GM12878 (cell line): ENCODE results near the gene PRKCB. TPM values are rescaled to one million over a fixed set of nuclear protein-coding genes. Genes with fewer than 3 reads are reported as not detected.

ENCODE experiments used
- ATAC-seq: fragments of 200-7000 bp; cut with Tn5 transposase; 3 replicates; pipeline ENCODE4 v1.9.1; 2020; ENCODE audit warnings: mild to moderate bottlenecking, moderate library complexity
- BruUV-seq: library from RNA; stranded (reverse); fragments of 400-500 nt; replicated peaks from 2 replicates; lab custom pipeline; 2021; lab: Mats Ljungman, UMichigan
- CTCF ChIA-PET: fragments of 300-600 bp; sonication (Branson Sonifier 250); formaldehyde crosslinking; extraction: SDS; loops from one replicate; lab custom pipeline; 2021; ENCODE audit warnings: inconsistent platforms; lab: Yijun Ruan, JAX
- POLR2A ChIA-PET: fragments of 350-600 bp; formaldehyde crosslinking; extraction: SDS; loops from one replicate; lab custom pipeline; 2021; ENCODE audit warnings: inconsistent platforms; lab: Charles Lee
- RAD21 ChIA-PET: fragments of 300-600 bp; sonication (Branson Sonifier 250); formaldehyde crosslinking; loops from one replicate; lab custom pipeline; 2023; ENCODE audit warnings: antibody characterized with exemption; ENCODE audit not compliant: unreplicated experiment; lab: Charles Lee
- SMC1A ChIA-PET: fragments of 300-600 bp; sonication (Branson Sonifier 250); formaldehyde crosslinking; loops from one replicate; lab custom pipeline; 2023; ENCODE audit not compliant: unreplicated experiment, uncharacterized antibody; lab: Charles Lee
- DNase-seq: peaks from one replicate; pipeline ENCODE4 v3.0.0-alpha.2; 2011; ENCODE audit warnings: low read depth, low spot score
- FAIRE-seq: peaks from 3 replicates; lab custom pipeline; 2011; peaks lifted over from hg19 to GRCh38; lab: Jason Lieb, UNC
- H2AFZ ChIP-seq: 2 replicates; pipeline ENCODE4 v1.6.0; 2011; ENCODE audit warnings: low read depth, low read length, control low read depth; ENCODE audit not compliant: control insufficient read depth
- H3K27ac ChIP-seq: 2 replicates; pipeline ENCODE4 v1.5.1; 2011; ENCODE audit warnings: control low read depth; ENCODE audit not compliant: control insufficient read depth, insufficient read depth
- H3K27me3 ChIP-seq, 2 experiments: replicated peaks in 1 of 2; 2 replicates each; pipeline versions ENCODE4 v1.6.0 to v1.6.1; 2011; ENCODE audit warnings: low read length in 1 of 2; ENCODE audit not compliant: control insufficient read depth in 2 of 2, insufficient read depth in 2 of 2
- H3K36me3 ChIP-seq, 2 experiments: 2 replicates each; pipeline ENCODE4 v1.5.1; 2011; ENCODE audit warnings: low read length in 1 of 2; ENCODE audit not compliant: control insufficient read depth in 2 of 2, insufficient read depth in 2 of 2
- H3K4me1 ChIP-seq: 2 replicates; pipeline ENCODE4 v1.6.1; 2011; ENCODE audit warnings: mild to moderate bottlenecking, low read length, moderate library complexity, mixed read lengths; ENCODE audit not compliant: control insufficient read depth, insufficient read depth
- H3K4me2 ChIP-seq: 2 replicates; pipeline ENCODE4 v1.6.0; 2011; ENCODE audit warnings: control low read depth; ENCODE audit not compliant: control insufficient read depth, insufficient read depth
- H3K4me3 ChIP-seq: fragments of 200-600 bp; sonication (generic); 2 replicates; pipeline ENCODE4 v1.5.1; 2016
- H3K79me2 ChIP-seq: 2 replicates; pipeline ENCODE4 v1.6.0; 2011; ENCODE audit warnings: low read length; ENCODE audit not compliant: control insufficient read depth, insufficient read depth
- H3K9ac ChIP-seq: 2 replicates; pipeline ENCODE4 v1.8.0; 2011; ENCODE audit warnings: low read length, control low read depth, mixed read lengths; ENCODE audit not compliant: control insufficient read depth, insufficient read depth
- H3K9me3 ChIP-seq: replicated peaks from 3 replicates; pipeline ENCODE4 v1.5.1; 2011; ENCODE audit warnings: mild to moderate bottlenecking, low read length; ENCODE audit not compliant: control insufficient read depth, insufficient read depth
- H4K20me1 ChIP-seq: 2 replicates; pipeline ENCODE4 v1.6.0; 2011; ENCODE audit not compliant: control insufficient read depth, insufficient read depth
- CHD2 ChIP-seq: IDR thresholded peaks from 2 replicates; pipeline ENCODE4 v1.6.1; 2011; ENCODE audit warnings: low read depth, low read length, improper control_type of control experiment, borderline replicate concordance
- CHD4 ChIP-seq: fragments of 200-600 bp; sonication (generic); IDR thresholded peaks from 2 replicates; pipeline ENCODE4 v1.6.1; 2016; ENCODE audit warnings: mild to moderate bottlenecking
- DPF2 ChIP-seq: fragments of 450-650 bp; IDR thresholded peaks from 2 replicates; pipeline ENCODE4 v1.6.1; 2017; ENCODE audit warnings: mild to moderate bottlenecking
- HCFC1 ChIP-seq: fragments of 150-350 bp; IDR thresholded peaks from 2 replicates; pipeline ENCODE4 v1.6.1; 2014; ENCODE audit warnings: low read length
- MAX ChIP-seq: IDR thresholded peaks from 2 replicates; pipeline ENCODE4 v1.6.1; 2012; ENCODE audit warnings: low read depth, low read length, improper control_type of control experiment
- MEF2A ChIP-seq: IDR thresholded peaks from 2 replicates; pipeline ENCODE4 v1.6.1; 2011; ENCODE audit warnings: low read depth, mild to moderate bottlenecking, low read length, moderate library complexity; ENCODE audit not compliant: insufficient read depth
- NFXL1 ChIP-seq: fragments of 450-650 bp; IDR thresholded peaks from 2 replicates; pipeline ENCODE4 v1.6.1; 2017; ENCODE audit warnings: antibody characterized with exemption, mild to moderate bottlenecking, borderline replicate concordance
- PAX8 ChIP-seq: fragments of 450-650 bp; IDR thresholded peaks from 2 replicates; pipeline ENCODE4 v1.6.1; 2017; ENCODE audit warnings: mild to moderate bottlenecking, moderate library complexity
- PML ChIP-seq: IDR thresholded peaks from 2 replicates; pipeline ENCODE4 v1.6.1; 2012; ENCODE audit warnings: low read length, inconsistent platforms
- POU2F2 ChIP-seq: IDR thresholded peaks from 3 replicates; pipeline ENCODE4 v1.6.1; 2011; ENCODE audit warnings: low read depth, mild to moderate bottlenecking, low read length, borderline replicate concordance
- SREBF2 ChIP-seq: IDR thresholded peaks from 2 replicates; pipeline ENCODE4 v1.6.1; 2012; ENCODE audit warnings: mild to moderate bottlenecking, low read length
- TBL1XR1 ChIP-seq: IDR thresholded peaks from 2 replicates; pipeline ENCODE4 v1.6.1; 2012; ENCODE audit warnings: low read depth, low read length, improper control_type of control experiment
- WGBS: methylation state at CpG from one replicate; pipeline ENCODE4 v1.1.6; 2016; ENCODE audit warnings: low lambda C conversion rate; ENCODE audit not compliant: insufficient replicate concordance, insufficient coverage; ENCODE audit errors: missing lambda C conversion rate; 5-methylcytosine and 5-hydroxymethylcytosine counted together
- in situ Hi-C: fragments of 300-500 bp; cut with MboI; formaldehyde crosslinking; loops from 9 replicates; pipeline ENCODE4 v1.14.3; 2018; ENCODE audit warnings: mixed read lengths
- intact Hi-C: fragments of 100-400 bp; cut with micrococcal nuclease; formaldehyde crosslinking; loops from one replicate; pipeline ENCODE4 v1.14.2; 2022; ENCODE audit not compliant: unreplicated experiment
- polyA plus RNA-seq, 11 experiments: library from polyadenylated mRNA; depleted of rRNA in 4 of 11; unstranded in 6 of 11; stranded (reverse) in 5 of 11; fragments of >200 nt; fragmentation: Nextera tagmentation in 4 of 11; fragmentation: Illumina TruSeq in 1 of 11; extraction: Ambion mirVana in 4 of 11; extraction: Trizol in 1 of 11; gene quantifications; 1 replicate in 1 of 11; 2 replicates in 10 of 11; pipeline versions ENCODE4 v1.2.1 to v1.2.3, GENCODE V29; 2011 to 2016; ENCODE audit warnings: inconsistent platforms in 2 of 11, missing spikeins in 2 of 11, low read depth in 1 of 11
- total RNA-seq, 4 experiments: library from RNA; depleted of rRNA in 3 of 4; stranded (reverse); fragments of >200 nt in 3 of 4; fragmentation: Illumina TruSeq in 1 of 4; extraction: Trizol in 1 of 4; gene quantifications; 2 replicates each; pipeline versions ENCODE4 v1.2.1 to v1.2.3, GENCODE V29; 2013 to 2021
- TF ChIP-seq, protein P1 (sequence below): fragments of 450-650 bp; IDR thresholded peaks from 2 replicates; pipeline ENCODE4 v1.6.1; 2017; ENCODE audit warnings: mild to moderate bottlenecking, moderate library complexity
- TF ChIP-seq, protein P2 (sequence below): fragments of 450-650 bp; IDR thresholded peaks from 2 replicates; pipeline ENCODE4 v1.6.1; 2017; ENCODE audit warnings: mild to moderate bottlenecking

Gene PRKCB
- total and polyA plus RNA-seq, 10 of the 15 experiments (the other 5 are each of a cell fraction or from before 2014, with no cell fraction given): 21.4 to 158 (median 97.3) TPM

- TF ChIP-seq, protein P1, sequence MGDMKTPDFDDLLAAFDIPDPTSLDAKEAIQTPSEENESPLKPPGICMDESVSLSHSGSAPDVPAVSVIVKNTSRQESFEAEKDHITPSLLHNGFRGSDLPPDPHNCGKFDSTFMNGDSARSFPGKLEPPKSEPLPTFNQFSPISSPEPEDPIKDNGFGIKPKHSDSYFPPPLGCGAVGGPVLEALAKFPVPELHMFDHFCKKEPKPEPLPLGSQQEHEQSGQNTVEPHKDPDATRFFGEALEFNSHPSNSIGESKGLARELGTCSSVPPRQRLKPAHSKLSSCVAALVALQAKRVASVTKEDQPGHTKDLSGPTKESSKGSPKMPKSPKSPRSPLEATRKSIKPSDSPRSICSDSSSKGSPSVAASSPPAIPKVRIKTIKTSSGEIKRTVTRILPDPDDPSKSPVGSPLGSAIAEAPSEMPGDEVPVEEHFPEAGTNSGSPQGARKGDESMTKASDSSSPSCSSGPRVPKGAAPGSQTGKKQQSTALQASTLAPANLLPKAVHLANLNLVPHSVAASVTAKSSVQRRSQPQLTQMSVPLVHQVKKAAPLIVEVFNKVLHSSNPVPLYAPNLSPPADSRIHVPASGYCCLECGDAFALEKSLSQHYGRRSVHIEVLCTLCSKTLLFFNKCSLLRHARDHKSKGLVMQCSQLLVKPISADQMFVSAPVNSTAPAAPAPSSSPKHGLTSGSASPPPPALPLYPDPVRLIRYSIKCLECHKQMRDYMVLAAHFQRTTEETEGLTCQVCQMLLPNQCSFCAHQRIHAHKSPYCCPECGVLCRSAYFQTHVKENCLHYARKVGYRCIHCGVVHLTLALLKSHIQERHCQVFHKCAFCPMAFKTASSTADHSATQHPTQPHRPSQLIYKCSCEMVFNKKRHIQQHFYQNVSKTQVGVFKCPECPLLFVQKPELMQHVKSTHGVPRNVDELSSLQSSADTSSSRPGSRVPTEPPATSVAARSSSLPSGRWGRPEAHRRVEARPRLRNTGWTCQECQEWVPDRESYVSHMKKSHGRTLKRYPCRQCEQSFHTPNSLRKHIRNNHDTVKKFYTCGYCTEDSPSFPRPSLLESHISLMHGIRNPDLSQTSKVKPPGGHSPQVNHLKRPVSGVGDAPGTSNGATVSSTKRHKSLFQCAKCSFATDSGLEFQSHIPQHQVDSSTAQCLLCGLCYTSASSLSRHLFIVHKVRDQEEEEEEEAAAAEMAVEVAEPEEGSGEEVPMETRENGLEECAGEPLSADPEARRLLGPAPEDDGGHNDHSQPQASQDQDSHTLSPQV: no peak
- TF ChIP-seq MAX (no peak), CHD2 (no peak)
- TF ChIP-seq, protein P2, sequence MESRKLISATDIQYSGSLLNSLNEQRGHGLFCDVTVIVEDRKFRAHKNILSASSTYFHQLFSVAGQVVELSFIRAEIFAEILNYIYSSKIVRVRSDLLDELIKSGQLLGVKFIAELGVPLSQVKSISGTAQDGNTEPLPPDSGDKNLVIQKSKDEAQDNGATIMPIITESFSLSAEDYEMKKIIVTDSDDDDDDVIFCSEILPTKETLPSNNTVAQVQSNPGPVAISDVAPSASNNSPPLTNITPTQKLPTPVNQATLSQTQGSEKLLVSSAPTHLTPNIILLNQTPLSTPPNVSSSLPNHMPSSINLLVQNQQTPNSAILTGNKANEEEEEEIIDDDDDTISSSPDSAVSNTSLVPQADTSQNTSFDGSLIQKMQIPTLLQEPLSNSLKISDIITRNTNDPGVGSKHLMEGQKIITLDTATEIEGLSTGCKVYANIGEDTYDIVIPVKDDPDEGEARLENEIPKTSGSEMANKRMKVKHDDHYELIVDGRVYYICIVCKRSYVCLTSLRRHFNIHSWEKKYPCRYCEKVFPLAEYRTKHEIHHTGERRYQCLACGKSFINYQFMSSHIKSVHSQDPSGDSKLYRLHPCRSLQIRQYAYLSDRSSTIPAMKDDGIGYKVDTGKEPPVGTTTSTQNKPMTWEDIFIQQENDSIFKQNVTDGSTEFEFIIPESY: no peak
Measured at GRCh38 chr16:24130494-24131085, 294.8 kb downstream of the PRKCB start (continued).

DNA sequence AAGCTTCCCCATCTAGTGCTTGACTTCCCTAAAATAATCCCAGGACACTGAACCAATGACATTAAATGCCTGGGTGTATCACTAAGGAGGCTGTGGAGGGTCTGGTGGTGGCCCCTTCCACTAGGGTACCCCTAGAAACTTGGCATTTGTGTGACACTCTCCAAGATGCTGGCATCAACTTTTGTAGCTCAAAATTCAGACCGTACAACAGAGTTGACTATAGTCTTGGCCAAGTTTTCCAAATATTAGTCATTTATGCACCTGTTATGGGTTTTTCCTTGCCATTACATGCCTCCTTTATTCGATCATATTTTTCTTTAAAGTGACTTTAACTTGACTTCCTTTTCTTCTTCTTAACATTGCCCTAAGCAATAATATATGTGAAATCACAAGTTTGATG is 295.5 kb downstream of the PRKCB start:
- POLR2A ChIA-PET: interaction anchor here (1.3 kb wide), 1 partner anchor 18 kb away, joined by 3 read pairs; no protein-coding TSS in a partner anchor
- WGBS: 87% methylated on average over 2 of the region's 2 CpGs

More for the DNA sequence above, 295.5 kb downstream of the PRKCB start:
- H3K9me3 ChIP-seq: no peaks in the 10 kb centered on the region
- BruUV-seq: no TSS peak
- no peak overlapping the region for H3K27ac ChIP-seq
- TF ChIP-seq POU2F2: no peak
- TF ChIP-seq NFXL1: no peak
- no peak for TF ChIP-seq TBL1XR1
- TF ChIP-seq PML: no peak
- TF ChIP-seq MEF2A: no peak
- no peak for TF ChIP-seq DPF2
- TF ChIP-seq HCFC1: no peak
- TF ChIP-seq SREBF2: no peak
- no peak for TF ChIP-seq PAX8
- TF ChIP-seq CHD4: no peak
- H4K20me1 ChIP-seq: no peaks in the 10 kb centered on the region; the same call in 1 of the 2 replicates
- no peaks in the 10 kb centered on the region for H3K27me3 ChIP-seq
- H3K79me2 ChIP-seq: no peaks in the 10 kb centered on the region
- ChIA-PET CTCF (interaction anchor here (1.3 kb wide), 1 partner anchor 60 kb away, joined by 5 read pairs; no protein-coding TSS in a partner anchor), RAD21 (no interaction called here), SMC1A (interaction anchor here (1.1 to 1.2 kb wide), 2 partner anchors 10 to 11 kb away, joined by 3 to 5 read pairs; no protein-coding TSS in a partner anchor)
- no peak overlapping the region for H2AFZ ChIP-seq
- in situ Hi-C loops (no loop called here), intact Hi-C loops (no loop called here)
- no peak overlapping the region for H3K9ac ChIP-seq
- H3K4me1 ChIP-seq: no peaks in the 10 kb centered on the region
- DNase-seq (no peak), ATAC-seq (no peak), FAIRE-seq (no peak)
- peaks cover 4 to 13% of the 10 kb centered on the region in 2 experiments; a peak in 3 of 4 replicates for H3K36me3 ChIP-seq
- no peak overlapping the region for H3K4me3 ChIP-seq
- H3K4me2 ChIP-seq: no peak overlapping the region
